Neuronal stem cell (in vitro differentiated cells): Measurements from ENCODE around the gene GLI3.

Source experiments
- DNase-seq: peaks from one replicate; pipeline ENCODE4 v3.0.0-alpha.2; 2013; ENCODE audit warnings: low spot score
- H2AFZ ChIP-seq: one replicate; pipeline ENCODE4 v1.6.1; 2013; ENCODE audit warnings: mild to moderate bottlenecking, low read length, inconsistent platforms
- H2AK5ac ChIP-seq: 2 replicates; pipeline ENCODE4 v1.6.1; 2013; ENCODE audit warnings: low read depth, mild to moderate bottlenecking, inconsistent platforms, low read length, moderate library complexity, mixed read lengths
- H2BK120ac ChIP-seq: 2 replicates; pipeline ENCODE4 v1.6.1; 2013; ENCODE audit warnings: low read depth, mild to moderate bottlenecking, inconsistent platforms, low read length, moderate library complexity, mixed read lengths
- H2BK12ac ChIP-seq: one replicate; pipeline ENCODE4 v1.6.1; 2013; ENCODE audit warnings: low read length, inconsistent platforms
- H2BK15ac ChIP-seq: 2 replicates; pipeline ENCODE4 v1.6.1; 2013; ENCODE audit warnings: mild to moderate bottlenecking, low read length, inconsistent platforms, mixed read lengths
- H2BK5ac ChIP-seq: one replicate; pipeline ENCODE4 v1.6.1; 2013; ENCODE audit warnings: inconsistent platforms, mild to moderate bottlenecking, low read length, moderate library complexity
- H3K14ac ChIP-seq: one replicate; pipeline ENCODE4 v1.6.1; 2013; ENCODE audit warnings: low read length, inconsistent platforms
- H3K18ac ChIP-seq: 2 replicates; pipeline ENCODE4 v1.6.1; 2013; ENCODE audit warnings: low read length, inconsistent platforms
- H3K23ac ChIP-seq: 2 replicates; pipeline ENCODE4 v1.6.1; 2013; ENCODE audit warnings: low read depth, mild to moderate bottlenecking, mixed read lengths, low read length, inconsistent platforms; ENCODE audit not compliant: poor library complexity
- H3K27ac ChIP-seq: replicated peaks from 3 replicates; pipeline ENCODE4 v1.5.1; 2013; ENCODE audit warnings: low read length, inconsistent platforms
- H3K27me3 ChIP-seq, 3 experiments: 2 replicates each; pipeline ENCODE4 v1.6.1; 2013; ENCODE audit warnings: low read length in 3 of 3, mild to moderate bottlenecking in 2 of 3, inconsistent platforms in 1 of 3, low read depth in 1 of 3, mixed read lengths in 1 of 3, moderate library complexity in 1 of 3; ENCODE audit not compliant: control insufficient read depth in 3 of 3, insufficient read depth in 3 of 3
- H3K36me3 ChIP-seq, 2 donors: replicated peaks in 1 of 2; 2 replicates each; pipeline ENCODE4 v1.6.1; 2013; ENCODE audit warnings: low read length in 2 of 2; ENCODE audit not compliant: control insufficient read depth in 2 of 2, insufficient read depth in 2 of 2
- H3K4ac ChIP-seq: 2 replicates; pipeline ENCODE4 v1.6.1; 2013; ENCODE audit warnings: inconsistent platforms, mild to moderate bottlenecking, low read length, moderate library complexity
- H3K4me1 ChIP-seq, 2 donors: 1 replicate in 1 of 2; 2 replicates in 1 of 2; pipeline ENCODE4 v1.6.1; 2013; ENCODE audit warnings: low read length in 2 of 2, low read depth in 1 of 2; ENCODE audit not compliant: control insufficient read depth in 2 of 2, insufficient read depth in 1 of 2
- H3K4me2 ChIP-seq: one replicate; pipeline ENCODE4 v1.6.1; 2013; ENCODE audit warnings: mild to moderate bottlenecking, low read length, inconsistent platforms; ENCODE audit not compliant: insufficient read depth, poor library complexity, severe bottlenecking
- H3K4me3 ChIP-seq, 2 donors: 2 replicates each; pipeline ENCODE4 v1.5.1; 2013; ENCODE audit warnings: low read length in 2 of 2, mild to moderate bottlenecking in 2 of 2, inconsistent platforms in 1 of 2, moderate library complexity in 1 of 2
- H3K79me1 ChIP-seq: one replicate; pipeline ENCODE4 v1.6.1; 2013; ENCODE audit warnings: low read depth, mild to moderate bottlenecking, inconsistent platforms, low read length, moderate library complexity
- H3K9ac ChIP-seq: one replicate; pipeline ENCODE4 v1.6.1; 2013; ENCODE audit warnings: mild to moderate bottlenecking, low read depth, low read length, inconsistent platforms; ENCODE audit not compliant: poor library complexity
- H3K9me3 ChIP-seq, 2 donors: replicated peaks in 1 of 2; 2 replicates each; pipeline versions ENCODE3 to v1.6.1; 2013; ENCODE audit warnings: low read length in 2 of 2, mild to moderate bottlenecking in 2 of 2, inconsistent platforms in 1 of 2, low read depth in 1 of 2, mixed read lengths in 1 of 2, moderate library complexity in 1 of 2; ENCODE audit not compliant: control insufficient read depth in 2 of 2, insufficient read depth in 1 of 2
- H4K8ac ChIP-seq: one replicate; pipeline ENCODE4 v1.6.1; 2013; ENCODE audit warnings: low read depth, mild to moderate bottlenecking, inconsistent platforms, low read length, moderate library complexity
- H4K91ac ChIP-seq: one replicate; pipeline ENCODE4 v1.6.1; 2013; ENCODE audit warnings: low read length, low read depth, mild to moderate bottlenecking, inconsistent platforms; ENCODE audit not compliant: poor library complexity
- WGBS, 2 donors: extraction: QIAGEN DNeasy Blood & Tissue Kit; methylation state at CpG; one replicate each; pipeline ENCODE4 v1.1.7; 2013; ENCODE audit warnings: missing lambda C conversion rate in 2 of 2, mixed read lengths in 1 of 2; ENCODE audit not compliant: insufficient read length in 2 of 2, insufficient replicate concordance in 1 of 2; ENCODE audit errors: extremely low coverage in 2 of 2; 5-methylcytosine and 5-hydroxymethylcytosine counted together

GLI3 gene

GRCh38 chr7:42176724-42177101 lies 60.3 kb downstream of the GLI3 start:
- H3K27me3 ChIP-seq, result no peaks in the 10 kb centered on the region
- H2BK12ac ChIP-seq, result no peak overlapping the region
- H3K23ac ChIP-seq, result no peak overlapping the region
- H3K9ac ChIP-seq, result no peak overlapping the region
- H3K36me3 ChIP-seq, result peaks cover 11 to 93% of the 10 kb centered on the region in 2 donors
- no peak overlapping the region for H3K14ac ChIP-seq
- H3K9me3 ChIP-seq, result peaks cover 0 to 19% of the 10 kb centered on the region in 2 donors
- WGBS, 2 donors, result no CpG with 5 or more reads among the region's 3 CpGs
- no peak overlapping the region for H2AFZ ChIP-seq
- no peak overlapping the region for H3K4me3 ChIP-seq
- H4K91ac ChIP-seq, result no peak overlapping the region
- H3K18ac ChIP-seq, result no peak overlapping the region
- peaks cover 0 to 18% of the 10 kb centered on the region in 2 donors for H3K4me1 ChIP-seq
- DNase-seq, result no peak
- no peak overlapping the region for H2AK5ac ChIP-seq
- H3K4ac ChIP-seq, result no peak overlapping the region
- no peak overlapping the region for H2BK15ac ChIP-seq
- no peak overlapping the region for H3K4me2 ChIP-seq
- no peak overlapping the region for H3K27ac ChIP-seq
- no peak overlapping the region for H2BK120ac ChIP-seq
- no peak overlapping the region for H4K8ac ChIP-seq
- no peak overlapping the region for H2BK5ac ChIP-seq
- peaks cover 15% of the 10 kb centered on the region for H3K79me1 ChIP-seq

GRCh38 chr7:42175834-42176723 lies 60.9 kb downstream of the GLI3 start:
- Histone ChIP-seq H2BK120ac (no peak overlapping the region), H3K14ac (no peak overlapping the region), H3K4me2 (no peak overlapping the region), H2AFZ (no peak overlapping the region), H2AK5ac (no peak overlapping the region), H3K9me3 (peaks cover 0 to 19% of the 10 kb centered on the region in 2 donors), H3K18ac (no peak overlapping the region), H3K4me3 (no peak overlapping the region), H3K9ac (no peak overlapping the region), H3K4me1 (peaks cover 0 to 18% of the 10 kb centered on the region in 2 donors), H3K23ac (no peak overlapping the region), H3K27me3 (no peaks in the 10 kb centered on the region), H4K8ac (no peak overlapping the region), H2BK5ac (no peak overlapping the region), H3K79me1 (peaks cover 14% of the 10 kb centered on the region), H4K91ac (no peak overlapping the region), H3K36me3 (peaks cover 11 to 93% of the 10 kb centered on the region in 2 donors), H3K27ac (no peak overlapping the region), H2BK12ac (no peak overlapping the region), H3K4ac (no peak overlapping the region), H2BK15ac (no peak overlapping the region)
- no peak for DNase-seq
- WGBS, 2 donors, result no CpG with 5 or more reads among the region's 4 CpGs

GRCh38 chr7:42174391-42174912 lies 62.6 kb downstream of the GLI3 start:
- H3K9me3 ChIP-seq, result peaks cover 0 to 19% of the 10 kb centered on the region in 2 donors
- H3K23ac ChIP-seq, result no peak overlapping the region
- no peak overlapping the region for H3K27ac ChIP-seq
- H2AFZ ChIP-seq, result no peak overlapping the region
- no peak overlapping the region for H2BK12ac ChIP-seq
- H3K4me1 ChIP-seq, result peaks cover 0 to 18% of the 10 kb centered on the region in 2 donors
- no peak overlapping the region for H2BK15ac ChIP-seq
- H3K9ac ChIP-seq, result no peak overlapping the region
- H3K4ac ChIP-seq, result no peak overlapping the region
- no peak overlapping the region for H3K14ac ChIP-seq
- H3K4me2 ChIP-seq, result no peak overlapping the region
- no peaks in the 10 kb centered on the region for H3K27me3 ChIP-seq
- H2AK5ac ChIP-seq, result no peak overlapping the region
- H3K18ac ChIP-seq, result peak overlapping the region; percentile 29
- H2BK5ac ChIP-seq, result no peak overlapping the region
- no peak overlapping the region for H3K4me3 ChIP-seq
- H3K79me1 ChIP-seq, result peaks cover 12% of the 10 kb centered on the region
- no peak overlapping the region for H4K91ac ChIP-seq
- no peak overlapping the region for H4K8ac ChIP-seq
- DNase-seq, result no peak
- H2BK120ac ChIP-seq, result no peak overlapping the region
- peaks cover 6 to 87% of the 10 kb centered on the region in 2 donors for H3K36me3 ChIP-seq
- WGBS, 2 donors, result no CpG with 5 or more reads among the region's 20 CpGs

GRCh38 chr7:42170724-42171123 lies 66.3 kb downstream of the GLI3 start:
- H3K18ac ChIP-seq, result no peak overlapping the region
- no peak overlapping the region for H3K4ac ChIP-seq
- no peak overlapping the region for H3K14ac ChIP-seq
- H3K9ac ChIP-seq, result no peak overlapping the region
- H4K8ac ChIP-seq, result no peak overlapping the region
- H3K27me3 ChIP-seq, result no peaks in the 10 kb centered on the region
- H3K23ac ChIP-seq, result no peak overlapping the region
- no peak overlapping the region for H2BK5ac ChIP-seq
- H3K4me1 ChIP-seq, result peaks cover 0 to 13% of the 10 kb centered on the region in 2 donors
- peaks cover 5% of the 10 kb centered on the region for H3K79me1 ChIP-seq
- no peak overlapping the region for H4K91ac ChIP-seq
- no peak overlapping the region for H2AK5ac ChIP-seq
- no peak for DNase-seq
- no peak overlapping the region for H2BK120ac ChIP-seq
- peaks cover 0 to 19% of the 10 kb centered on the region in 2 donors for H3K9me3 ChIP-seq
- no peak overlapping the region for H2BK12ac ChIP-seq
- H3K4me2 ChIP-seq, result no peak overlapping the region
- H2AFZ ChIP-seq, result no peak overlapping the region
- H3K4me3 ChIP-seq, result no peak overlapping the region
- no peak overlapping the region for H2BK15ac ChIP-seq
- H3K36me3 ChIP-seq, result peaks cover 7 to 82% of the 10 kb centered on the region in 2 donors
- no peak overlapping the region for H3K27ac ChIP-seq
